Measurements from ENCODE around the gene P2RX2.

The P2RX2 gene

GRCh38 chr12:132618683-132619043 lies at the start of gene P2RX2:
TSS of gene P2RX2 (plus strand) at chr12:132618776. CDS start at chr12:132618817, 41 bp downstream.
- TF ChIP-seq JUND (IDR thresholded peaks at IDR 0.05; ENCODE audit: low read depth) = no peak
- in situ Hi-C loops (cut with HindIII; ENCODE audit: low pct_unique_long_range_greater_than_20kb, low sequenced_read_pairs) = no loop called here
- peak in 1 of 2 experiments; percentile 49 for DNase-seq (ENCODE audit: low read depth in 1 of 2, low spot score in 1 of 2)

GRCh38 chr12:132568826-132569480 lies 49.6 kb upstream of the P2RX2 start:
- no peak for DNase-seq (ENCODE audit: low read depth in 1 of 2, low spot score in 1 of 2)
- TF ChIP-seq JUND (IDR thresholded peaks at IDR 0.05; ENCODE audit: low read depth) = no peak
- in situ Hi-C loops (cut with HindIII; ENCODE audit: low pct_unique_long_range_greater_than_20kb, low sequenced_read_pairs) = no loop called here

- no peak for DNase-seq (ENCODE audit: low read depth in 1 of 2, low spot score in 1 of 2)
- TF ChIP-seq JUND (IDR thresholded peaks at IDR 0.05; ENCODE audit: low read depth) = no peak
- in situ Hi-C loops (cut with HindIII; ENCODE audit: low pct_unique_long_range_greater_than_20kb, low sequenced_read_pairs) = no loop called here
Observed at GRCh38 chr12:132569856-132570480, 48.6 kb upstream of the P2RX2 start.

- in situ Hi-C loops (cut with HindIII; ENCODE audit: low pct_unique_long_range_greater_than_20kb, low sequenced_read_pairs) = no loop called here
- DNase-seq (ENCODE audit: low read depth in 1 of 2, low spot score in 1 of 2) = no peak
- TF ChIP-seq JUND (IDR thresholded peaks at IDR 0.05; ENCODE audit: low read depth) = no peak
Observed at GRCh38 chr12:132570635-132571034, 47.9 kb upstream of the P2RX2 start.

- TF ChIP-seq JUND (IDR thresholded peaks at IDR 0.05; ENCODE audit: low read depth) = no peak
- no peak for DNase-seq (ENCODE audit: low read depth in 1 of 2, low spot score in 1 of 2)
- in situ Hi-C loops (cut with HindIII; ENCODE audit: low pct_unique_long_range_greater_than_20kb, low sequenced_read_pairs) = no loop called here
Observed at GRCh38 chr12:132571051-132571450, 47.5 kb upstream of the P2RX2 start.

GRCh38 chr12:132571598-132571997 lies 47.0 kb upstream of the P2RX2 start:
- DNase-seq (ENCODE audit: low read depth in 1 of 2, low spot score in 1 of 2) = no peak
- in situ Hi-C loops (cut with HindIII; ENCODE audit: low pct_unique_long_range_greater_than_20kb, low sequenced_read_pairs) = no loop called here
- TF ChIP-seq JUND (IDR thresholded peaks at IDR 0.05; ENCODE audit: low read depth) = no peak

- in situ Hi-C loops (cut with HindIII; ENCODE audit: low pct_unique_long_range_greater_than_20kb, low sequenced_read_pairs) = no loop called here
Observed at GRCh38 chr12:132572106-132572505, 46.5 kb upstream of the P2RX2 start.

GRCh38 chr12:132572801-132573760 lies 45.5 kb upstream of the P2RX2 start:
- TF ChIP-seq JUND (IDR thresholded peaks at IDR 0.05; ENCODE audit: low read depth) = no peak
- no peak for DNase-seq (ENCODE audit: low read depth in 1 of 2, low spot score in 1 of 2)
- in situ Hi-C loops (cut with HindIII; ENCODE audit: low pct_unique_long_range_greater_than_20kb, low sequenced_read_pairs) = no loop called here

More at GRCh38 chr12:132572106-132572505, 46.5 kb upstream of the P2RX2 start:
- DNase-seq (ENCODE audit: low read depth in 1 of 2, low spot score in 1 of 2) = no peak
- TF ChIP-seq JUND (IDR thresholded peaks at IDR 0.05; ENCODE audit: low read depth) = no peak

- DNase-seq (ENCODE audit: low read depth in 1 of 2, low spot score in 1 of 2) = no peak
- in situ Hi-C loops (cut with HindIII; ENCODE audit: low pct_unique_long_range_greater_than_20kb, low sequenced_read_pairs) = no loop called here
- TF ChIP-seq JUND (IDR thresholded peaks at IDR 0.05; ENCODE audit: low read depth) = no peak
Observed at GRCh38 chr12:132574271-132574996, 44.1 kb upstream of the P2RX2 start.

- no peak for TF ChIP-seq JUND (IDR thresholded peaks at IDR 0.05; ENCODE audit: low read depth)
- DNase-seq (ENCODE audit: low read depth in 1 of 2, low spot score in 1 of 2) = no peak
- in situ Hi-C loops (cut with HindIII; ENCODE audit: low pct_unique_long_range_greater_than_20kb, low sequenced_read_pairs) = no loop called here
Observed at GRCh38 chr12:132575661-132576060, 42.9 kb upstream of the P2RX2 start.

- DNase-seq (ENCODE audit: low read depth in 1 of 2, low spot score in 1 of 2) = no peak
- in situ Hi-C loops (cut with HindIII; ENCODE audit: low pct_unique_long_range_greater_than_20kb, low sequenced_read_pairs) = no loop called here
- TF ChIP-seq JUND (IDR thresholded peaks at IDR 0.05; ENCODE audit: low read depth) = no peak
Observed at GRCh38 chr12:132576701-132577100, 41.9 kb upstream of the P2RX2 start.

GRCh38 chr12:132577191-132577920 lies 41.2 kb upstream of the P2RX2 start:
- in situ Hi-C loops (cut with HindIII; ENCODE audit: low pct_unique_long_range_greater_than_20kb, low sequenced_read_pairs) = no loop called here
- no peak for DNase-seq (ENCODE audit: low read depth in 1 of 2, low spot score in 1 of 2)
- no peak for TF ChIP-seq JUND (IDR thresholded peaks at IDR 0.05; ENCODE audit: low read depth)

Data from T47D (cell line).